HCT116 (cell line): ENCODE results near the gene INTS6. TPM values are rescaled to one million over a fixed set of nuclear protein-coding genes. Genes with fewer than 3 reads are reported as not detected.

Source experiments
- ATAC-seq: fragments of 200-7000 bp; cut with Tn5 transposase; 2 replicates; pipeline ENCODE4 v1.9.1; 2020; ENCODE audit warnings: mild to moderate bottlenecking, moderate library complexity
- BruUV-seq: library from RNA; stranded (reverse); fragments of 400-500 nt; replicated peaks from 2 replicates; lab custom pipeline; 2021; lab: Mats Ljungman, UMichigan
- CTCF ChIA-PET: fragments of 300-600 bp; sonication (Branson Sonifier 250); formaldehyde crosslinking; loops from one replicate; lab custom pipeline; 2021; ENCODE audit warnings: antibody characterized with exemption; lab: Charles Lee
- POLR2A ChIA-PET: fragments of 300-600, 350-600 bp; sonication (Branson Sonifier 250); formaldehyde crosslinking; loops from one replicate; lab custom pipeline; 2021; ENCODE audit warnings: antibody characterized with exemption; lab: Charles Lee
- RAD21 ChIA-PET, 2 experiments: fragments of 300-600 bp; sonication (Branson Sonifier 250); formaldehyde crosslinking; loops; one replicate each; lab custom pipeline; 2023; ENCODE audit warnings: low total read pairs in 2 of 2; ENCODE audit not compliant: uncharacterized antibody in 2 of 2, unreplicated experiment in 2 of 2, low non-redundant PET in 1 of 2; lab: Charles Lee
- DNase-seq: peaks from one replicate; pipeline ENCODE4 v3.0.0-alpha.2; 2010; ENCODE audit warnings: low read depth, low spot score
- H2AFZ ChIP-seq: fragments of 200-600 bp; shearing (Covaris generic), sonication (generic); 2 replicates; pipeline ENCODE4 v1.6.1; 2017; ENCODE audit warnings: low read depth, mixed run types, mixed read lengths, antibody characterized with exemption, low read length; ENCODE audit not compliant: poor library complexity, severe bottlenecking
- H3K27ac ChIP-seq: 2 replicates; pipeline ENCODE4 v1.5.1; 2012; ENCODE audit warnings: low read depth, low read length
- H3K27me3 ChIP-seq: fragments of 200-600 bp; sonication (generic); 2 replicates; pipeline ENCODE4 v1.6.1; 2016; ENCODE audit warnings: mixed run types, low read length, mixed read lengths; ENCODE audit not compliant: insufficient read depth
- H3K36me3 ChIP-seq, 2 experiments: fragments of 200-500 bp in 1 of 2; fragments of 200-600 bp in 1 of 2; sonication (Bioruptor generic) in 1 of 2; sonication (generic) in 1 of 2; 2 replicates each; pipeline versions ENCODE4 v1.5.1 to v1.6.1; 2014 to 2016; ENCODE audit warnings: low read length in 2 of 2, inconsistent platforms in 1 of 2, mixed read lengths in 1 of 2, mixed run types in 1 of 2; ENCODE audit not compliant: insufficient read depth in 2 of 2, control insufficient read depth in 1 of 2
- H3K4me1 ChIP-seq, 2 experiments: fragments of 200-600 bp in 1 of 2; sonication (generic) in 1 of 2; 2 replicates each; pipeline versions ENCODE4 v1.5.1 to v1.6.1; 2012 to 2017; ENCODE audit warnings: low read length in 2 of 2, inconsistent platforms in 1 of 2, mild to moderate bottlenecking in 1 of 2, mixed read lengths in 1 of 2, mixed run types in 1 of 2, moderate library complexity in 1 of 2; ENCODE audit not compliant: insufficient read depth in 2 of 2, control insufficient read depth in 1 of 2
- H3K4me2 ChIP-seq: fragments of 200-600 bp; sonication (generic); 2 replicates; pipeline ENCODE4 v1.6.1; 2017; ENCODE audit warnings: mixed run types, low read length, mixed read lengths
- H3K4me3 ChIP-seq, 2 experiments: fragments of 200-600 bp in 1 of 2; sonication (generic) in 1 of 2; replicated peaks in 1 of 2; 2 replicates each; pipeline ENCODE4 v1.5.1; 2011 to 2016; ENCODE audit warnings: low read length in 2 of 2, control low read depth in 1 of 2, low read depth in 1 of 2, mild to moderate bottlenecking in 1 of 2, mixed read lengths in 1 of 2, mixed run types in 1 of 2
- H3K79me2 ChIP-seq: fragments of 200-600 bp; sonication (generic); 2 replicates; pipeline ENCODE4 v1.6.1; 2017; ENCODE audit warnings: mild to moderate bottlenecking, mixed run types, low read length, moderate library complexity, mixed read lengths; ENCODE audit not compliant: insufficient read depth
- H3K9ac ChIP-seq: fragments of 200-600 bp; sonication (generic); 2 replicates; pipeline ENCODE4 v1.6.1; 2016; ENCODE audit warnings: low read length, mixed read lengths
- H3K9me2 ChIP-seq: fragments of 200-600 bp; sonication (generic), shearing (Covaris generic); 2 replicates; pipeline ENCODE4 v1.6.1; 2017; ENCODE audit warnings: mixed run types, mild to moderate bottlenecking, moderate library complexity; ENCODE audit not compliant: insufficient read depth
- H3K9me3 ChIP-seq, 2 experiments: fragments of 200-500 bp in 1 of 2; fragments of 200-600 bp in 1 of 2; sonication (Bioruptor generic) in 1 of 2; sonication (generic) in 1 of 2; 2 replicates each; pipeline ENCODE4 v1.6.1; 2014 to 2017; ENCODE audit warnings: low read length in 2 of 2, mixed read lengths in 2 of 2, inconsistent platforms in 1 of 2, low read depth in 1 of 2, mild to moderate bottlenecking in 1 of 2, mixed run types in 1 of 2, moderate library complexity in 1 of 2; ENCODE audit not compliant: control insufficient read depth in 1 of 2, insufficient read depth in 1 of 2
- H4K20me1 ChIP-seq: fragments of 200-600 bp; sonication (generic), shearing (Covaris generic); 2 replicates; pipeline ENCODE4 v1.6.1; 2017; ENCODE audit warnings: mixed run types, mild to moderate bottlenecking, moderate library complexity; ENCODE audit not compliant: insufficient read depth
- CBX3 ChIP-seq: IDR thresholded peaks from 2 replicates; pipeline ENCODE4 v1.6.1; 2012; ENCODE audit warnings: low read depth
- CEBPB ChIP-seq: IDR thresholded peaks from 2 replicates; pipeline ENCODE4 v1.6.1; 2012; ENCODE audit warnings: low read depth
- CTCF ChIP-seq, 3 experiments: fragments of 200-600 bp in 1 of 3; sonication (generic) in 1 of 3; IDR thresholded peaks in 2 of 3; conservative IDR thresholded peaks in 1 of 3; 2 replicates each; pipeline ENCODE4 v1.5.1; 2012 to 2017; ENCODE audit warnings: low read depth in 2 of 3, low read length in 2 of 3, antibody characterized with exemption in 1 of 3, borderline replicate concordance in 1 of 3, control low read depth in 1 of 3, mild to moderate bottlenecking in 1 of 3, mixed read lengths in 1 of 3, mixed run types in 1 of 3, moderate library complexity in 1 of 3; ENCODE audit not compliant: insufficient read depth in 1 of 3
- ELF1 ChIP-seq: IDR thresholded peaks from 2 replicates; pipeline ENCODE4 v1.6.1; 2012; ENCODE audit warnings: low read depth, borderline replicate concordance
- EZH2phosphoT487 ChIP-seq: fragments of 200-600 bp; IDR thresholded peaks from 2 replicates; pipeline ENCODE4 v1.6.1; 2018; ENCODE audit warnings: antibody characterized with exemption, borderline replicate concordance
- JUND ChIP-seq: IDR thresholded peaks from 2 replicates; pipeline ENCODE4 v1.6.1; 2012
- MAX ChIP-seq: IDR thresholded peaks from 2 replicates; pipeline ENCODE4 v1.6.1; 2012
- POLR2A ChIP-seq: IDR thresholded peaks from 2 replicates; pipeline ENCODE4 v1.7.0; 2011; ENCODE audit warnings: borderline replicate concordance; ENCODE audit not compliant: insufficient read depth, insufficient read length; ENCODE audit errors: extremely low read depth
- RAD21 ChIP-seq: IDR thresholded peaks from 2 replicates; pipeline ENCODE4 v1.6.1; 2012; ENCODE audit warnings: low read depth, mild to moderate bottlenecking
- REST ChIP-seq: IDR thresholded peaks from 2 replicates; pipeline ENCODE4 v1.6.1; 2012; ENCODE audit warnings: low read depth
- SP1 ChIP-seq: IDR thresholded peaks from 2 replicates; pipeline ENCODE4 v1.6.1; 2012; ENCODE audit warnings: low read depth
- SRF ChIP-seq: IDR thresholded peaks from 2 replicates; pipeline ENCODE4 v1.6.1; 2012; ENCODE audit warnings: low read depth
- TCF7L2 ChIP-seq: IDR thresholded peaks from 2 replicates; pipeline ENCODE4 v1.7.0; 2011; ENCODE audit warnings: borderline replicate concordance, inconsistent platforms; ENCODE audit not compliant: insufficient read depth, insufficient read length; ENCODE audit errors: extremely low read depth
- YY1 ChIP-seq: IDR thresholded peaks from 2 replicates; pipeline ENCODE4 v1.6.1; 2011; ENCODE audit warnings: low read length, low read depth, moderate library complexity, mild to moderate bottlenecking; ENCODE audit not compliant: insufficient replicate concordance; ENCODE audit errors: extremely low read depth
- intact Hi-C: fragments of 100-400 bp; cut with micrococcal nuclease; formaldehyde crosslinking; loops from 2 replicates; pipeline ENCODE4 v1.10.0; 2022
- total RNA-seq: library from RNA; stranded (reverse); gene quantifications from one replicate; pipeline ENCODE4 v1.2.1, GENCODE V29; 2021; ENCODE audit not compliant: unreplicated experiment
- TF ChIP-seq, protein P1 (sequence below): IDR thresholded peaks from 2 replicates; pipeline ENCODE4 v1.6.1; 2012

The INTS6 gene
- total RNA-seq, 1 experiment from 2014 or later, result 44.7 TPM

- TF ChIP-seq CBX3, result no peak
- no peaks in the 10 kb centered on the region for H3K27me3 ChIP-seq
- ATAC-seq (no peak), DNase-seq (no peak)
- peaks cover 19% of the 10 kb centered on the region; the same call in 1 of the 2 replicates for H4K20me1 ChIP-seq
- peaks cover 0 to 23% of the 10 kb centered on the region in 2 experiments; a peak in 2 of 4 replicates for H3K36me3 ChIP-seq
- H3K27ac ChIP-seq, result no peak overlapping the region
- no TSS peak for BruUV-seq
- H3K9me3 ChIP-seq, result no peaks in the 10 kb centered on the region; a peak in 1 of 4 replicates
- H3K9me2 ChIP-seq, result no peaks in the 10 kb centered on the region
- ChIA-PET RAD21 (no interaction called here), POLR2A (interaction anchor here (1.0 kb wide), 1 partner anchor 35 kb away, joined by 3 read pairs; no protein-coding TSS in a partner anchor), CTCF (no interaction called here)
- no peak overlapping the region for H2AFZ ChIP-seq
- no peak overlapping the region for H3K4me3 ChIP-seq
- intact Hi-C loops, result no loop called here
- no peak overlapping the region for H3K4me2 ChIP-seq
- H3K79me2 ChIP-seq, result peaks cover 91% of the 10 kb centered on the region
- H3K4me1 ChIP-seq, result no peaks in the 10 kb centered on the region
- no peak overlapping the region for H3K9ac ChIP-seq
Observed at GRCh38 chr13:51417716-51418115, 35.1 kb downstream of the INTS6 start.

DNA sequence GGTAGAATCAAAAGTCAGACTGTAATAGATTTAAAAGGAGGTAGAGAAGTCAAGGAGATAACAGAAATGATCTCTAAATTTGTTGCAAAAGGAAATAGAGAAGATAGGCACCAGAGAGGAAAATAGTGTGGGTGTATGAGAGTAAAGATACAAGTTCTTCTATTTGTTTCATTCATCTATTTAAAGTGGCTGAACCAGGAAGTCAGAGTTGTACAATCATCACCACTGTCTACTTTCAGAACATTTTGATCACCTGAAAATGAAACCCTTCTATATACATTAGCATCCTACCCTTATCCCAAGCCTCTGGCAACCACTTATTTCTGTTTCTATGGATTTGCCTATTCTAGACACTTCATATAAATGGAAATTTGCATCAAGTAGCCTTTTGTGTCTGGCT is 36.7 kb downstream of the INTS6 start:
- DNase-seq (no peak), ATAC-seq (no peak)
- no peak overlapping the region for H3K27ac ChIP-seq
- H3K4me2 ChIP-seq, result no peak overlapping the region
- ChIA-PET RAD21 (no interaction called here), POLR2A (no interaction called here), CTCF (no interaction called here)
- H3K4me3 ChIP-seq, result no peak overlapping the region
- peaks cover 0 to 23% of the 10 kb centered on the region in 2 experiments; a peak in 2 of 4 replicates for H3K36me3 ChIP-seq
- H2AFZ ChIP-seq, result no peak overlapping the region
- no peak overlapping the region for H3K9ac ChIP-seq
- H4K20me1 ChIP-seq, result peaks cover 19% of the 10 kb centered on the region; the same call in 1 of the 2 replicates
- BruUV-seq, result no TSS peak
- H3K9me2 ChIP-seq, result no peaks in the 10 kb centered on the region
- H3K9me3 ChIP-seq, result no peaks in the 10 kb centered on the region; a peak in 1 of 4 replicates
- TF ChIP-seq CTCF (IDR thresholded peaks at IDR 0.05 in 2 of 3, conservative IDR thresholded peaks at IDR 0.05 in 1 of 3; ENCODE audit: borderline replicate concordance in 1 of 3, insufficient read depth in 1 of 3, low read depth in 2 of 3, low read length in 2 of 3), result no peak
- TF ChIP-seq RAD21, result no peak
- no peak for TF ChIP-seq EZH2phosphoT487
- no peak for TF ChIP-seq SRF
- no peak for TF ChIP-seq SP1
- no peak for TF ChIP-seq POLR2A
- TF ChIP-seq YY1, result no peak
- no peak for TF ChIP-seq REST
- TF ChIP-seq, protein P1, sequence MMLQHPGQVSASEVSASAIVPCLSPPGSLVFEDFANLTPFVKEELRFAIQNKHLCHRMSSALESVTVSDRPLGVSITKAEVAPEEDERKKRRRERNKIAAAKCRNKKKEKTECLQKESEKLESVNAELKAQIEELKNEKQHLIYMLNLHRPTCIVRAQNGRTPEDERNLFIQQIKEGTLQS, result no peak
- no peak for TF ChIP-seq ELF1
- no peak for TF ChIP-seq CEBPB
- no peak for TF ChIP-seq CBX3
- no peak for TF ChIP-seq MAX
- no peak for TF ChIP-seq JUND
- TF ChIP-seq TCF7L2, result no peak
- H3K27me3 ChIP-seq, result no peaks in the 10 kb centered on the region
- intact Hi-C loops, result no loop called here
- H3K4me1 ChIP-seq, result no peaks in the 10 kb centered on the region
- peaks cover 89% of the 10 kb centered on the region for H3K79me2 ChIP-seq
